Measurements from ENCODE around the gene ACTR6. TPM values are rescaled to one million over a fixed set of nuclear protein-coding genes. Genes with fewer than 3 reads are reported as not detected.
"Not testable (repeated sequence)": the region's sequence is repeated elsewhere in the genome, so short reads cannot be mapped to it uniquely, and the experiment has no call there.

The ACTR6 gene
- total and polyA plus RNA-seq, 3 experiments from 2014 or later: 35.1 to 41.8 (median 36.6) TPM

DNA sequence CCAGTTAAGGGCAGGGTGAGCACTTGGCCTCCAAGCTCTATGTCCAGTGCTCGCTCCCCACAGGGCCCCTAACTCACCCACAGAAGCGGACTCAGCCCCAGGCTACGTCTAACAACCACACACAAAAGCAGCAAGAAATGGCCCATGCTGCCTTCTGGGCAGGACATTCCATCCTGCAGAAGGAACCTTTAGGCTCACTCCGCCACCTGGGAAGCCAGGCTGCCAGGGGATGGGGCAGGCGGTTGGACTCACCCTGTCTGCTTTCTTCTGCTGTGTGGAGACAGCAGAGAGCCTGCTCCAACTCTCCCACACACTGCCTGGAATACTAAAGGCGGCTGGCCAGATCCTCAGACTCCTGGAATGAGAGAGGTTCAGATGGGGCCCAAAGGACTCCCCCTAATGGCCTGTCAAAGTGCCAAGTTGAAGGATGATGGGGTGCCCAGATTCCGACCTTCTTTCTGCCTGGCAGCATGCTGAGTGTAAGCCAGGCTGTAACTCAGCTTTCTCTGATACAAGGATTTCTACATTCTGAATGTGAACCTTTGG lies 30.2 kb upstream of the ACTR6 start:
- ChIA-PET CTCF (interaction anchor here (1.1 kb wide), 1 partner anchor 16 kb away, joined by 3 read pairs; no protein-coding TSS in a partner anchor), POLR2A (no interaction called here)
- H3K4me1 ChIP-seq (ENCODE audit: insufficient read depth, low read length): no peaks in the 10 kb centered on the region
- H3K27ac ChIP-seq (ENCODE audit: low read depth, low read length): no peak overlapping the region
- no peaks in the 10 kb centered on the region for H3K4me1 Mint-ChIP-seq
- H3K4me3 ChIP-seq (ENCODE audit: low read length): no peak overlapping the region
- no peaks in the 10 kb centered on the region for H3K9me3 Mint-ChIP-seq
- no peak for DNase-seq
- no peaks in the 10 kb centered on the region for H3K9me3 ChIP-seq (ENCODE audit: low read length)
- H3K36me3 ChIP-seq (ENCODE audit: insufficient read depth, low read length): no peaks in the 10 kb centered on the region
- H3K27me3 ChIP-seq (ENCODE audit: insufficient read depth, low read length, poor library complexity, severe bottlenecking): no peaks in the 10 kb centered on the region
- H3K36me3 Mint-ChIP-seq: peaks cover 0 to 27% (median 13%) of the 10 kb centered on the region in 3 donors
- no peaks in the 10 kb centered on the region for H3K27me3 Mint-ChIP-seq
- H3K4me3 Mint-ChIP-seq: peak overlapping the region in 1 of 7 donors; percentile 55
- H3K27ac Mint-ChIP-seq: no peak overlapping the region

DNA sequence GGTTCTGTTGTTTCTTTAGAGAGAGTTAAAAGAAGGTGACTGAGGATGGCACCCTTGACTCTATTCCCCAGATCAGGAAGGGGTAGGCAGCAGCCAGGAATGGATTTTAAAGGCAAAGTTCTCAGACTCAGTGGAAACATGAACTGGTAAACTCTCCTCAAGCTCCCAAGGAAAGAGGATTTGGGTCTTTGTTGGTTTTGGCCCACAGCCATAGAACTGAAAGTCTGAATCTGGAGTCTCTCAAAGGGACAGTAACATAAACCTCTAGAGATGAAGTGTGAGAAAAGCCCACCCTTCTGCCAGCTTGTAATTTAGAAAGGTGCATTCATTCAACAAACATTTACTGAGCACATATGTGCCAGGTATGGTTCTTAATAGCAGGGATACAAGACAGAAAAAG lies 29.4 kb upstream of the ACTR6 start:
- no peaks in the 10 kb centered on the region for H3K27me3 Mint-ChIP-seq
- H3K4me1 Mint-ChIP-seq: no peaks in the 10 kb centered on the region
- peak overlapping the region in 1 of 8 donors; percentile 47 for H3K27ac Mint-ChIP-seq
- no peak overlapping the region for H3K4me3 ChIP-seq (ENCODE audit: low read length)
- H3K9me3 Mint-ChIP-seq: no peaks in the 10 kb centered on the region
- H3K9me3 ChIP-seq (ENCODE audit: low read length): no peaks in the 10 kb centered on the region
- no peaks in the 10 kb centered on the region for H3K4me1 ChIP-seq (ENCODE audit: insufficient read depth, low read length)
- no peaks in the 10 kb centered on the region for H3K27me3 ChIP-seq (ENCODE audit: insufficient read depth, low read length, poor library complexity, severe bottlenecking)
- H3K36me3 ChIP-seq (ENCODE audit: insufficient read depth, low read length): no peaks in the 10 kb centered on the region
- no peak for DNase-seq
- ChIA-PET POLR2A (no interaction called here), CTCF (interaction anchor here (0.8 kb wide), 1 partner anchor 17 kb away, joined by 3 read pairs; no protein-coding TSS in a partner anchor)
- no peak overlapping the region for H3K4me3 Mint-ChIP-seq
- H3K36me3 Mint-ChIP-seq: peaks cover 0 to 25% (median 13%) of the 10 kb centered on the region in 3 donors
- H3K27ac ChIP-seq (ENCODE audit: low read depth, low read length): no peak overlapping the region

DNA sequence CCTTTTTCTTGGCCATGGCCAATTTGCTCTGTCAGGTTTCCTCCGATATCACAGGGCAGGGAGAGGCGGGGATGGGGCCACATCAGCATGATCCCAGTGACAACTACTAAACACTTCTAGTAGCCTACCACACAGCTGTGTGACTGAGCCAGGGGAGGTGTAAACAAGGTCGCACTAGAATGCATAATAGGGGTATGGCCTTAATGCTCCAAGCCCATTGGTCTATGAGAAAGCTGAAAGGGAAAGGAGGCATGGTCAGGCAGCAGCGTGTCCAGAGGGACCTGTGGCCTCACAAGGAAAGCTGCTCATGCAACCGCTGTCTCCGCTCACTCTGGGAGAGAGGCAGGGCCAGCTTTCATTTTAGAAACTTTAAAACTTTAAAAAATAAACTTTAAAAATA lies 27.5 kb upstream of the ACTR6 start:
- Histone ChIP-seq H3K36me3 (ENCODE audit: insufficient read depth, low read length) (no peaks in the 10 kb centered on the region), H3K27me3 (ENCODE audit: insufficient read depth, low read length, poor library complexity, severe bottlenecking) (no peaks in the 10 kb centered on the region), H3K4me1 (ENCODE audit: insufficient read depth, low read length) (no peaks in the 10 kb centered on the region), H3K27ac (ENCODE audit: low read depth, low read length) (no peak overlapping the region), H3K9me3 (ENCODE audit: low read length) (no peaks in the 10 kb centered on the region), H3K4me3 (ENCODE audit: low read length) (no peak overlapping the region)
- H3K27me3 Mint-ChIP-seq: no peaks in the 10 kb centered on the region
- no peak overlapping the region for H3K27ac Mint-ChIP-seq
- H3K36me3 Mint-ChIP-seq: peaks cover 0 to 37% (median 16%) of the 10 kb centered on the region in 3 donors
- no peak for DNase-seq
- no peak overlapping the region for H3K4me3 Mint-ChIP-seq
- no peaks in the 10 kb centered on the region for H3K4me1 Mint-ChIP-seq
- ChIA-PET CTCF (interaction anchor here (1.1 kb wide), 1 partner anchor 18 kb away, joined by 3 read pairs; no protein-coding TSS in a partner anchor), POLR2A (no interaction called here)
- H3K9me3 Mint-ChIP-seq: no peaks in the 10 kb centered on the region

DNA sequence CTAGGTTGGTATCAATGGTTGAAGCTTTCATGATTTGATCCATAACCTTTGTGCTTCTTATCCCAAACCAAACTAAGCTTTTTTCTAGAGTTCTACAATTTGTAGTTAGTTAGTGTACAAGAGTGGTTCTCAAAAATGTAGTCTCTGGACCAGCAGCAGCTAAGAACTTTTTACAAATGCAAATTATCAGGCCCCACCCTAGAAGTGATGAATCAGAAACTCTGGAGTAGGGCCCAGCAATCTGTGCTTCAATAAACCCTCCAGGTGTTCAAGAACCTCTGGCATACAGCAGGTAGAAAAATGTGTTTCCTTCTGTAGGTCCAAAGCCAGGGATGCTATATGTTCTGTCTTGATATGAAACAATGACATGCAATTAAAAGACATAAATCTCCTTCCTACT lies 26.1 kb upstream of the ACTR6 start:
- H3K36me3 ChIP-seq (ENCODE audit: insufficient read depth, low read length): no peaks in the 10 kb centered on the region
- H3K27ac ChIP-seq (ENCODE audit: low read depth, low read length): no peak overlapping the region
- DNase-seq: no peak
- POLR2A ChIA-PET: no interaction called here
- no peaks in the 10 kb centered on the region for H3K27me3 Mint-ChIP-seq
- H3K9me3 ChIP-seq (ENCODE audit: low read length): no peaks in the 10 kb centered on the region
- H3K36me3 Mint-ChIP-seq: peaks cover 0 to 42% (median 20%) of the 10 kb centered on the region in 3 donors
- CTCF ChIA-PET: no interaction called here
- H3K27ac Mint-ChIP-seq: no peak overlapping the region
- no peaks in the 10 kb centered on the region for H3K4me1 ChIP-seq (ENCODE audit: insufficient read depth, low read length)
- no peaks in the 10 kb centered on the region for H3K9me3 Mint-ChIP-seq
- H3K4me1 Mint-ChIP-seq: no peaks in the 10 kb centered on the region
- no peaks in the 10 kb centered on the region for H3K27me3 ChIP-seq (ENCODE audit: insufficient read depth, low read length, poor library complexity, severe bottlenecking)
- H3K4me3 ChIP-seq (ENCODE audit: low read length): no peak overlapping the region
- no peak overlapping the region for H3K4me3 Mint-ChIP-seq

DNA sequence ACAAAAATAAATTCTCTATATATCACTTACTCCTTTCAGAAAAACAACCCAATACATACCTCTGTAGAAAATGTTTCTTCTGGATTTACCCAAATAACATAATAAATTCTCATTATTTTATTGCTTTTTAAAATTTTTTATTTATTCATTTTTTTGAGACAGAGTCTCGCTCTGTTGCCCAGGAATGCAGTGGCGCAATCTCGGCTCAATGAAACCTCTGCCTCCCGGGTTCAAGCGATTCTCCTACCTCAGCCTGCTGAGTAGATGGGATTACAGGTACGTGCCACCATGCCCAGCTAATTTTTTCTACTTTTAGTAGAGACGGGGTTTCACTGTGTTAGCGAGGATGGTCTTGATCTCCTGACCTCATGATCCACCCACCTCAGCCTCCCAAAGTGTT lies 24.1 kb upstream of the ACTR6 start:
- H3K9me3 ChIP-seq (ENCODE audit: low read length); H3K4me1 Mint-ChIP-seq; H3K4me3 ChIP-seq (ENCODE audit: low read length); POLR2A ChIA-PET; H3K36me3 ChIP-seq (ENCODE audit: insufficient read depth, low read length); H3K9me3 Mint-ChIP-seq; H3K27me3 ChIP-seq (ENCODE audit: insufficient read depth, low read length, poor library complexity, severe bottlenecking); H3K4me1 ChIP-seq (ENCODE audit: insufficient read depth, low read length); CTCF ChIA-PET; H3K4me3 Mint-ChIP-seq; H3K27ac ChIP-seq (ENCODE audit: low read depth, low read length); H3K27ac Mint-ChIP-seq; DNase-seq; H3K27me3 Mint-ChIP-seq: not testable (repeated sequence)
- peaks cover 6 to 46% (median 20%) of the 10 kb centered on the region in 3 donors for H3K36me3 Mint-ChIP-seq

DNA sequence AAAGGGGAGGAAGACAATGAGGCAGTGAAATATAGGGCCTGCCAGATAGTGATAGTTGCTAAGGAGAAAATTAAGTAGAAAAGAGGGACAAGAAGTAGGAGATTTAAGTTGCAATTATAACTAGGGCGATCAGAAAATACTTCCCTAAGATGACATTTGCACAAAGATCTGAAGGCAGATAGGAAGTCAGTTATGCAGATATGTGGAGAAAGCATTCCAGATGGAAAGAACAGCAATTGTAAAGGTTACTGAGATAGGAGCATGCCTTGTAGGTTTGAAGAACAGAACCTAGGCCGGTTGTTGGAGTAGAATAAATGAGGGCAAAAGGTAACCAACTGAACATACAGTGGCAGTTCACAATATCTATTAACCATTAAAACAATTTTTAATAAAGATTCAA lies 21.4 kb upstream of the ACTR6 start:
- H3K4me1 ChIP-seq (ENCODE audit: insufficient read depth, low read length): no peaks in the 10 kb centered on the region
- Mint-ChIP-seq H3K4me1 (peaks cover 0 to 5% (median 4%) of the 10 kb centered on the region in 3 donors), H3K27ac (no peak overlapping the region), H3K9me3 (no peaks in the 10 kb centered on the region), H3K27me3 (no peaks in the 10 kb centered on the region), H3K36me3 (peaks cover 6 to 35% (median 22%) of the 10 kb centered on the region in 3 donors), H3K4me3 (no peak overlapping the region)
- H3K4me3 ChIP-seq (ENCODE audit: low read length): no peak overlapping the region
- no peaks in the 10 kb centered on the region for H3K9me3 ChIP-seq (ENCODE audit: low read length)
- no peak for DNase-seq
- ChIA-PET CTCF (no interaction called here), POLR2A (no interaction called here)
- H3K27ac ChIP-seq (ENCODE audit: low read depth, low read length): no peak overlapping the region
- H3K27me3 ChIP-seq (ENCODE audit: insufficient read depth, low read length, poor library complexity, severe bottlenecking): no peaks in the 10 kb centered on the region
- H3K36me3 ChIP-seq (ENCODE audit: insufficient read depth, low read length): no peaks in the 10 kb centered on the region

GRCh38 chr12:100184549-100185145 lies 16.0 kb upstream of the ACTR6 start:
- DNase-seq: no peak
- H3K27ac ChIP-seq (ENCODE audit: low read depth, low read length): no peak overlapping the region
- H3K4me1 ChIP-seq (ENCODE audit: insufficient read depth, low read length): no peaks in the 10 kb centered on the region
- no peaks in the 10 kb centered on the region for H3K9me3 ChIP-seq (ENCODE audit: low read length)
- Mint-ChIP-seq H3K27me3 (no peaks in the 10 kb centered on the region), H3K4me1 (peaks cover 2 to 5% (median 4%) of the 10 kb centered on the region in 3 donors), H3K27ac (no peak overlapping the region), H3K9me3 (no peaks in the 10 kb centered on the region), H3K4me3 (no peak overlapping the region), H3K36me3 (peaks cover 6 to 26% (median 15%) of the 10 kb centered on the region in 3 donors)
- H3K4me3 ChIP-seq (ENCODE audit: low read length): no peak overlapping the region
- ChIA-PET POLR2A (no interaction called here), CTCF (no interaction called here)
- H3K27me3 ChIP-seq (ENCODE audit: insufficient read depth, low read length, poor library complexity, severe bottlenecking): no peaks in the 10 kb centered on the region
- H3K36me3 ChIP-seq (ENCODE audit: insufficient read depth, low read length): no peaks in the 10 kb centered on the region

DNA sequence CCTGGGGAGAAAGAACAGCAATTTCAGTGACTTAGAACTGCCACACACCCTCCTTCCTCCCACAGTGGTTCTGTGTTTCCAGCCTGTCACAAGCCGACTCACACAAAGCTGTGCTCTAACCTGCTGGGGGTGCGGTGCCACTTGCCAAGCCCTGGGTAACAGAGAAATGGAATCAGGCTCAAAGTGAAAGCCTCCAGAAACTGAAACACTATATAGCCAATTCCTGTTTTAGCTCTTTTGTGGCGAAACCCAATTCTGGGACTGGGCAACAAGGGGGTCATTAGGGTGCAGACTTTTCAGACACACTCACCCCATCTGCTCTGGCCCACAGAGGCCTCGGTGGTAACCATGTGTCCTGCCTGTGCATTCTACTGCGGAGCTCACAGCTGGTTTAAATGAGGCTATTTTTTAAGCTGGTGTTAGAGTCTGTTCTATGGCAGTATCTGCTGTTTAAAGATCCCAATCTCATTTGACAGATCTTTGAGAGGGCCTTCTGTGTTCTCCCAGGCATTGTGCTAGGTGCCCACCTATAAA lies 15.2 kb upstream of the ACTR6 start:
- CTCF ChIA-PET: interaction anchor here (0.8 kb wide), 1 partner anchor 48 kb away, joined by 3 read pairs; no protein-coding TSS in a partner anchor
- H3K9me3 Mint-ChIP-seq: no peaks in the 10 kb centered on the region
- POLR2A ChIA-PET: no interaction called here
- no peaks in the 10 kb centered on the region for H3K27me3 Mint-ChIP-seq
- H3K4me1 ChIP-seq (ENCODE audit: insufficient read depth, low read length): no peaks in the 10 kb centered on the region
- H3K9me3 ChIP-seq (ENCODE audit: low read length): no peaks in the 10 kb centered on the region
- DNase-seq: no peak
- H3K4me1 Mint-ChIP-seq: peaks cover 2 to 5% (median 3%) of the 10 kb centered on the region in 3 donors
- peak overlapping the region in 1 of 7 donors; percentile 48 for H3K4me3 Mint-ChIP-seq
- peaks cover 8 to 33% (median 15%) of the 10 kb centered on the region in 3 donors for H3K36me3 Mint-ChIP-seq
- H3K27ac Mint-ChIP-seq: no peak overlapping the region
- no peak overlapping the region for H3K27ac ChIP-seq (ENCODE audit: low read depth, low read length)
- H3K27me3 ChIP-seq (ENCODE audit: insufficient read depth, low read length, poor library complexity, severe bottlenecking): no peaks in the 10 kb centered on the region
- H3K36me3 ChIP-seq (ENCODE audit: insufficient read depth, low read length): no peaks in the 10 kb centered on the region
- H3K4me3 ChIP-seq (ENCODE audit: low read length): no peak overlapping the region

All from CD8-positive, alpha-beta memory T cell (primary cell).